ENCODE measurements around the gene LRRC42.

LRRC42 gene

DNA sequence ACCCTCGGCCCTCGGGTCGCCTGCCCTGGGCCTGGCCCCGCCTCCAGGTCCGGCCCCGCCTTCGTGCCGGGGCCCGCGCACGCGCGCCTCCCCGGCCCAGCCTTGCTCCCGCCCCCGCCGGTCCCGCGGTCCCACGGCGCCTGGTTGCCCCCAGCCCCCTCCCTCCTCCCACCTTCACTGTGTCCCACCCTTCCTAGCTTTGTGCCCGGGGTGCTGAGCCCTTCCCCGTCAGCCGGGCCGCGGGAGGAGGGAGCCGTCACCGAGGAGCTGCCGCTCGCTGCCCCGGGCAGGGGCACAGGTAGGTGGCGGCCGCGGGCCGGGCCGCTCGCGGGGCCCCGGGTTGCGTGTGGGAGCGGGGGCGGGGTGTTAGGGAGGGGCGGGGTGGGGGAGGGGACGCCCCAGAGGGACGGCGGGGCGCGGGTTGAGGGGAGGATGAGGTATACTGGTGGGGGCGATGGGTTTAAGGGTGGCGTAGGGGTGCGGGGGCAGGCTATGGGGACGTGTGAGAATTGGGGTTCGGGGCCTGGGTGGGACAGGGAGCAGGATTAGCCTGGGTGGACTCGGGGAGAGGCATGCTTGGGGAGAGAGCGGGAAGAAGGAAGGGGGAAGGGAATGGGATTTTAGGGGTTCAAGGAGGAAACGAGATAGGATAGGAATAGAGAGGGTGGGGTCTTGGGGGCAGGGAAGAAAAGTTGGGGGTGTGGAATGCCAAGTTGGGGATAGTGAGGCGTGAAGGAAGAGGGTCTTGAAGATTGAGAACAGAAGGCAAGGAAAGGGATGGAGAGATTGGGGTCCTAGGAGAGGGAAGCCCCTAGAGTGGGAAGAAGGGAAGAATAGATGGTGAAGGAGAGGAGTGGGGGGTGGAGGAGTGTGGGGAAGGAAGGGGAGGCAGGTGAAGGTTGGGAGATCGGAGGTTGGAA lies at the start of gene LRRC42:
Gene LRRC42 (plus strand): TSS at position 99 of the 920 bp plus-strand sequence. CDS start 5,650 bp downstream, outside the sequence.
- peak; percentile 100 for DNase-seq (ENCODE audit: low spot score)

- DNase-seq (ENCODE audit: low spot score) = peak; percentile 80
Measured at GRCh38 chr1:53896635-53897229, 49.4 kb upstream of the LRRC42 start.

- no peak for DNase-seq (ENCODE audit: low spot score)
Measured at GRCh38 chr1:53899206-53899628, 46.9 kb upstream of the LRRC42 start.

DNA sequence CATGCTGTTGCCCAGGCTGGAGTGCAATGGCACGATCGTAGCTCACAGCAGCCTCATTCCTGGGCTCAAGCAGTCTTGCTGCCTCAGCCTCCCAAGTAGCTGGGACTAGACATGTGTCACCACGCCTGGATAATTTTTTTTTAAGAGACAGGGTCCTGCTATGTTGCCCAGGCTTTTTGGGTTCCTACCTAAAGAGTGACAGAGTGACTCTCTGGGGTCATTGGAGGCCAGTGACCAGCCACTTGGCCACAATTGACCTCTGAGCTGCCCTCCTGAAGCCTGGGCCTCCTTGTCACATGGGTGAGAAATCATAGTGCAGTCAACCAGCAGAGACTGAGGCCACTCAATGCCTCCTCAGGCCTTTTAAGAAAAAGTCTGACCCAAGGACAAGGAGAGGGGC lies 46.4 kb upstream of the LRRC42 start:
- no peak for DNase-seq (ENCODE audit: low spot score)

GRCh38 chr1:53902235-53903138 lies 43.7 kb upstream of the LRRC42 start:
- no peak for DNase-seq (ENCODE audit: low spot score)

DNA sequence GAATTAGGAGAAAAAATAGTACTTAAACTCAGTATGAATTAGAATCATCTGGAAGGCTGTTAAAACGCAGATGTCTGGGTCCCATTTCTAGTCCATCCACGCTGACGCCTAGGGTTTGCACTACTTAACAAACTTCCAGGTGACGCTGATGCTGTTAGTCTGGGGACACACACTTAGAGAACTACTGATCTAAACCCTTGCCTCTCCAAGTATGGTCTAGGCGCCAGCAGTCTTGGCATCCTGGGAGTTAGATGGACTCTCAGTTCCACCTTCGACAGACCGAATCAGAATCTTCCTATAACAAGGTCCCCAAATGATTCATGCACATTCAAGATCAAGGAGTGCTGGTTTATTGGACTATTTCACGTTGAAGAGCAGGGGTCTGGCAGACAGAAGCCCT lies 40.6 kb upstream of the LRRC42 start:
- DNase-seq (ENCODE audit: low spot score) = no peak

GRCh38 chr1:53906121-53906520 lies 40.0 kb upstream of the LRRC42 start:
- no peak for DNase-seq (ENCODE audit: low spot score)

DNA sequence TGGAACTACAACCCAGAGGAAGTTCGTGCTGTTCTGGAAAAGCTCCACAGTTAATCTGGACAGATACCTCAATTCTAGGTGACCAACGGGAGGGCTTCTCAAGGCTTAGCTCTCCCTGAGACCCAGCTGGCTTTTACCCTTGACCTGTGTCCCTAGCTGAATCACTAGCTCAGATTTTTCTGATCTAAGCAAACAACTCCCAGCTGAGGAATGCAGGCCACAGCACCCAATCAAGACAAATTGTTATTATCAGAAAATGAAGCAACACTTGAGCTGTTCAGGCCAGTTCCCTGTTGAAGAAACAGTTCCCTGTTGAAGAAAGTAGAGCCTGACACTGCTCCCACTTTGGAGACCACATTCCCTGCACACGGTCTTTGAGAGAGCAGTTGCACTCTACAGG lies 36.2 kb upstream of the LRRC42 start:
- DNase-seq (ENCODE audit: low spot score) = no peak

- no peak for DNase-seq (ENCODE audit: low spot score)
Measured at GRCh38 chr1:53911442-53911841, 34.7 kb upstream of the LRRC42 start.

GRCh38 chr1:53913352-53914033 lies 32.7 kb upstream of the LRRC42 start:
- no peak for DNase-seq (ENCODE audit: low spot score)

DNA sequence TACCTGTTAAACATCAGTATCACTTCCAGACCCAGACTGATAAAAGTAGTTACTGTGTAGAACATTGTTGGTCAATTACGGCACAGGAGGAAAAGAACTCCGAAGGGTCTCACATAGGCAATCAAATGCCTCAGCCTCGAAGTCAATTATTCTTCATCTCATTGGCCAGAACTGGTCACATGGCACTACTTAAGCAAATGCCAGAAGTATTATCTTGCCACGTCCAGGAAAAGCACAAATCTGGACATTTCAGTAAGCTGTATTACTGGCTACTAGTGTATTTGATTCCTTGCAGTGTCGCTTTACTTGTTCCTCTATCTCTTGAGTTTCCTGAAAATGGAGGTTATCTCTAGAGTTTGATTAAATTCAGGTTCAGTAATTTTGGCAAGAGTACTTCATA lies 27.8 kb upstream of the LRRC42 start:
- no peak for DNase-seq (ENCODE audit: low spot score)

- DNase-seq (ENCODE audit: low spot score) = no peak
Measured at GRCh38 chr1:53919675-53920066, 26.5 kb upstream of the LRRC42 start.

GRCh38 chr1:53927376-53927881 lies 18.7 kb upstream of the LRRC42 start:
- no peak for DNase-seq (ENCODE audit: low spot score)

DNA sequence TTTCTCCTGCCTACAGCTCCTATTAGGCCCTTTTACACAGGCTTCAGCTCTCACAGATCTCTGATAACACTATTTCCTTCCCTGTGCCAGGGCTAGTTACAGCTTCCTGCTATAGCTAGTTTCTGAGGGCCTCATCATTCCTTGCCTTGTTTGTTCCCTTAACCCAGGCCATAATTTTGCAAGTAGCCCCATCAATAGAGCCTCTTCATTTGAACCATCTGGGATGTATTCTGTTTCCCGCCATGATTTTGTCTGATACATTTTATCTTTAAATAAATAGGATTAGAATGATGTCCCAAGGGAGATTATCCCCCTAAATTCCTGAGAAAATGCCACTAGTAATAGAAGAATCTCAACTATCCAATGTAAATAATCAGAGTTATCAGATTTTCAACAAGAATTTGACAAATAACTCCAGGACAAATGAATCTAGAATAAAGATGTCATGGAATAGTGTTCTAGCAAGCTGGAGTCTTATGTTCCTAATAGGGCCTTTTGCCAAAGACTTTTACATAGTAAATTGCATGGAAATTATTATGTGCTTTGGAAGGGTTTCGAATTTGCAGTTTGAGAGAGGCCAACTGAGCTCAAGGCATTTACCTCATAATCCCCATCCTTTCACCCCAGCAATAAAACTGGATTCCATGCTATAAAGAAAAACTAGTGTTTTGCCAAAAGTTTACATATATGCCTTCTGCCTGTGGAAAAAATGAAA lies 16.7 kb upstream of the LRRC42 start:
- no peak for DNase-seq (ENCODE audit: low spot score)

- no peak for DNase-seq (ENCODE audit: low spot score)
Measured at GRCh38 chr1:53930932-53931331, 15.2 kb upstream of the LRRC42 start.

DNA sequence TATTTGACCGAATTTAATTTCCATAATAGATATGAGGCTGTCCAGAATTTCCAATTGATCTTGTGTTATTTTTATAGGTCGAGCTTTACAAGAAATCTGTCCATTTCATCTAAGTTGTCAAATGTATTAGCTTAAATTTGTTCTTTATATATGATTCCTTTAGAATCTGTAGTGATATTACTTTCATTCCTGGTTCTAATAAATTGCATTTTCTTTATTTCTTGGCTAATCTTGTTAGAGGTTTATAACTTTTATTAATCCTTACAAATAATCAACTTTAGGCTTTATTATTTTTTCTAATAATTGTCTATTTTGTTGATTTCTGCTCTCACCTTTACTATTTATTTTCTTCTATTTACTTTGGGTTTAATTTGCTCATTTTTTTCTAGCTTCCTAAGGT lies 14.6 kb upstream of the LRRC42 start:
- DNase-seq (ENCODE audit: low spot score) = no peak

DNA sequence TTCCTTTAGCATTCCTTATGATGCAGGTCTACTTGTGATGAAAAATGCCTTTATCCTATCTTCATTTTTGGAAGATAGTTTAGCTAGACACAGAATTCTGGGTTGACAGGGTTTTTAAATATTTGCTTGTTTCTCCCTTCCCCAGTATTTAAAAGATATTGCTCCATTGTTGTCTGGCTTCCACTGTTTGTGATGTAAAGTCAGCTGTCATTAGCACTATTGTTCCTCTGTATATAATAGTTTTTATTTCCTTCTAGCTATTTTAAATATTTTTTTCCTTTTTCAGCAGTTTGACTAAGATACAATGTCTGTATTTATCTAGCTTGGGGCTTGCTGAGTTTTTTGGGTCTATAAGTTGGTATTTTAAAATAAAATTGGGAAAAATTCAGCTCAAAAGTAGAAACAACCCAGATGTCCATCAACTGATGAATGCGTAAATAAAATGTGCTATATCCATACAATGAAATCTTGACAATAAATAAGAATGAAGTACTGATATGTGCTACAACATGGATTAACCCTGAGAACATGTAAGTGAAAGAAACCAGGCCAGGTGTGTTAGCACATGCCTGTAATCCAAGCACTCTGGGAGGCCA lies 11.9 kb upstream of the LRRC42 start:
- DNase-seq (ENCODE audit: low spot score) = no peak

DNA sequence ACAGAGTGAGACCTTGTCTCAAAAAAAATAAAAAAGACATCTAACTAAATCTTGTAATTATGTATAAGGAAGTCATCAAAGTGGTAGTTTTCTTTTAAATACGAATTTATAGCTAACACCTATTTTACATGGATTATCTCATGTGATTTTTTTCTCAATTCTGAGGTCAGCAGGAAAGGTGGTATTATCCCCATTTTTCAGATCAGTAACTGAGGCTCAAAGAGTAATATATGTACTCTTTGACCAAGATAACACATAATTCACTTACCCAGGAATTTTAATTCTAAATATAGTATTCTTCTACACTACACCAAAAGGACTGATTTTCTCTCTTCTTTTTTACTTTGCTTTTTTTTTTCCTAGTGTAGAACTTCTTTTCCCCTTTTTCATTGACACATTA lies 9.7 kb upstream of the LRRC42 start:
- no peak for DNase-seq (ENCODE audit: low spot score)

DNA sequence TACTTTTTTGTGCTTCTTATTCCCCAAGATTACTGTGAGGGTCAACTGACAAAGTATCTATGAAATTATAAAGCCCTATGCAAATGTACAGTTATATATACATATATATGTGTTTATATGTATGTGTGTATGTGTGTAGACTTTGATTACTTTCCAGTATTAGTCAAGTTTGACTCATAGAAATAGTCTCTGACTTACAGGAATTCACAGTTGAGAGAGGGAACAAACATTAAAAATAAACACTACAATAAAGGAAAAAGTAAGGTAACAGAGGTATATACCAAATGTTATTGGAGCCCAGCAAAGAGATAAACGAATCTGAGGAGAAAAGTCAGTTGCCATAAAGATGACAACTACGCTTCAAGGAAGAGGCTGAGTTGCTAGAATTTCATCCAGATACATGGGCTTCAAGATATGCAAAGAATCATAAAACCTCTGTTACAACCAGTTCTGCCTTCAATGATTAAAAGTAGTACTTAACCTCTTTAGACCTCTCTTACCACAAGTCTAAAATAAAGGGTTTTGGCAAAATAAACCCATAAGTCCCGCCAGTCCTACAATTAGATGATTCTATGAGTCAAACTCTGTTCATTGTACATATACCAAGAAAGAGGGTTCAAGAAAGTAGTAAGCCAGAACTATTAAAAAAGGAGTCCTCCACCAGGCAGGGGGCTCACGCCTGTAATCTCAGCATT lies 7.9 kb upstream of the LRRC42 start:
- DNase-seq (ENCODE audit: low spot score) = no peak

Data from AG20443 (cell line).